KBM-7 (cell line): Measurements from ENCODE around the gene ENTREP3.

ENCODE experiments used
- DNase-seq: peaks from one replicate; pipeline ENCODE4 v3.0.0-alpha.2; 2015
- in situ Hi-C: fragments of 300-500 bp; cut with MboI; formaldehyde crosslinking; loops from 2 replicates; pipeline ENCODE4 v1.14.3; 2020; ENCODE audit warnings: low sequenced_read_pairs, low pct_unique_long_range_greater_than_20kb, mixed read lengths

The ENTREP3 gene

DNA sequence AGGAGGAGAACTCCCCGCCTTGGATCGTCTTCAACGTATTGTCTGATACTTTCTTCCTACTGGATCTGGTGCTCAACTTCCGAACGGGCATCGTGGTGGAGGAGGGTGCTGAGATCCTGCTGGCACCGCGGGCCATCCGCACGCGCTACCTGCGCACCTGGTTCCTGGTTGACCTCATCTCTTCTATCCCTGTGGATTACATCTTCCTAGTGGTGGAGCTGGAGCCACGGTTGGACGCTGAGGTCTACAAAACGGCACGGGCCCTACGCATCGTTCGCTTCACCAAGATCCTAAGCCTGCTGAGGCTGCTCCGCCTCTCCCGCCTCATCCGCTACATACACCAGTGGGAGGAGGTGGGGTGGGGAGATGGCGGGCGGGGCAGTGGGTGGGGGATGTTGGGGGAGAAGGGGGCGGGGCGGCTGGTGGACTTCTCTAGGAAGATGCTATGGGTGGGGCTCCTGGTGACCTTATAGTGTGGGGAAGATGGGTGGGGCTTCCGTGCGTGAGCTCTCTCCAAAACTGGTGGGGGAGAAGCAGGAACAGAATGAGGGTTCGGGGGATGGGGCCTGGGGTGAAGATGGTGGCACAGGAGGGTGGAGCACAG is 27.3 kb upstream of the ENTREP3 start:
- no peak for DNase-seq
- in situ Hi-C loops = no loop called here

DNA sequence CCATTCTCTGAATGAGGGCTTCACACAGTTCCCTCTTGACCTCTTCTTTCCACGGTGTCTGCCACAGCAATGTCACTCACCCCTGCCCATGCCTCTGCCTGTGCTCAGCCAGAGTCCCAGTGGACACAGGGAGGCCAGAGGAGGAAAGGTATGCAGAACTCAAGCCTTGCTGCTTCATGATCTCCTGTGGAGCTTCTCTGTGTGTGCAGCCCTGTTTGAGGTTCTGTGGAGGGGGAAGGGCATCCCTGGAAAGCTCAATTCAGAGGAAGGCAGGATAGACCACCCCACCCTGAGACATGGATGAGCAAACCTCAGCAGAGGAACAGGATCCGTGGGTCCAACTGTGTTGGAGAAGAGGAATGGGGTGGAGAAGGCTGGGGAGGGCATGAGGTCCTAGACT is 24.0 kb upstream of the ENTREP3 start:
- in situ Hi-C loops = no loop called here
- DNase-seq = no peak

DNA sequence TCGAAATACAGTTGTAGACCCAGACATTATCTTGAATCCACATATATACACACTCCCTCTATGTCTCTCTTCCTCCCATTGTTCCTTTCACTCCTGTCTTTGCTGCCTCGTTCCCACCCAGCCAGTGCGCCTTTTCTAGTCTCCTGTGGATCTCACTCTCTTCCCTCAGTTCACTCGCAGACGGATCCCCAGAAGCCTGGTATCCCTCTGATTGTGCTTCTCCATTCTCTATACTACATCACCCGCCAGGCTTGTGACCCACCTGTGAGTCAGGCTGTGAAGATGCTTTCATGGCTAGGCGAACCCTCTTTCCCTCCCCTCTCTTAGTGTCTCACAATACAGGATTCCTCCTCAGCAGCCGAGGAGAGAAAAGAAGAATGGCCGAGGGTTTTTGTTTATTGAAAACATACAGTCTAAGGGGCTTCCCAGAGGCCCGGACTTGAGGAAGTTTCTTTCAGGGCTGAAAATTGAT is 23.4 kb upstream of the ENTREP3 start:
- in situ Hi-C loops = no loop called here
- no peak for DNase-seq

DNA sequence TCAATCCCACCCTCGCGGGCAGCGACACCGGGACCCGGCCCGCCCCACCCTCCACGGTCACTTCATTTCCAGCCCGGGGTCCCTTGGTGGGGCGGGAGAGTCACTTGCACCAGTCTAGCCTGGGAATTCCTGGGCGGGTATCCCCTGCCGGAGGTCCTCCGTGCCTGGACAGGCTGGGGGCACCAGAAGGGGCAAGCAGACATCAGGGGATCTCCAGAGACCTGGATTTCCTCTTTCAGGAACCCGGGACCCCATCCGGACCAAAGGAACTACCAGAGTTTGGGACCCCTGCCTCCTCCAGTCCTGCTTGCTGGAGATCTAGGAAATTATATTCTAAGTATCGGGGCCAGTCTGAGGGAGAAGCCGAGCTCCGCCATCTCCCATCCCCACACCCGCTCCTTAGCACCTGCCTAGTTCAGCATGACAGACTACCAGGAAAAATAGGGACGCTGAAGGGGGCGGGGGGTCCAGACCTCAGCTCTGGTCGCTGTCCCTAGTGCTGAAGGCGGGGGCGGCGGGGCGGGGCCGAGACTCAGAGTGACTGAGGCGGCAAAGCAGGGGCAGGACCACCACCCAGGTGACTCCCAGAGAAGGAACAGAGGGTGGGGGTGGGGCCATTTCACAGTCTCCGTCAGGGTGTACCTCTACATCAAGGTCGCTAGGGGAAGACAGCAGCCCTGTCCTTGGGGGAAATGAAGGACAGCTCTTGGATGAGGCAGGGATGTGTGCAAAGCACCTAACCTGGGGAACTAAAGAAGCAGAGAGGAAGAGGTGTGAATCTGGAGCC is 22.8 kb upstream of the ENTREP3 start:
- in situ Hi-C loops = no loop called here
- DNase-seq = peak; percentile 67

DNA sequence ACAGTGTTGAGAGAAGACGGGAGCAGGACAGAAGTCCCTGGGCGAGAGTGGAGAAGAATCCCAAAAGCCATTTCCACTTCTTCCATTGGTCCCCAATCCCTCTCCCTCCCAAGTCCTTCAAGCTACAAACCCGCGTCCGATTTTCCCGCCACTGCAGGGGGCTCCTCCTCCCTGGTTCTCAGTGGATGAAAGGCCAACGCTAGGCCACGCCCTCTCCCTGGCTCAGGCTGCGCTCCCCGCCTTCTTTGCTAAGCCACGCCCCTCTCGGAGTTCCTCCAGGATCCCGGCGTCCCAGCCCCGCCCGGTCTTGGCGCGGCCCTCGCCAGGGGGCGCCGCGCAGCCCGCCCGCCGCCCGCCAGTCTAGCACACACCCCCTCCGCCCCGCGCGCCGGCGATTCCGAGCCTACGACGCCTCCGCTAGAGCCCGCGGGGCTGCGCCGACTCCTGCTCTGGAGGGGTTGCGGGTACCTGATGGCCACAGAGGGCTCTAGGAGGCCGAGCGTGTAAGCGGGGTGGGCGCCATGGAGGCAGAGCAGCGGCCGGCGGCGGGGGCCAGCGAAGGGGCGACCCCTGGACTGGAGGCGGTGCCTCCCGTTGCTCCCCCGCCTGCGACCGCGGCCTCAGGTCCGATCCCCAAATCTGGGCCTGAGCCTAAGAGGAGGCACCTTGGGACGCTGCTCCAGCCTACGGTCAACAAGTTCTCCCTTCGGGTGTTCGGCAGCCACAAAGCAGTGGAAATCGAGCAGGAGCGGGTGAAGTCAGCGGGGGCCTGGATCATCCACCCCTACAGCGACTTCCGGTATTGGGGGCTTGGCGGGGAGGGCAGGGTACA is 22.0 kb upstream of the ENTREP3 start, which contains the start of gene HCN3:
Gene HCN3 (plus strand): TSS at position 394 of the 832 bp plus-strand sequence. CDS start 128 bp downstream, at position 522.
- in situ Hi-C loops = no loop called here
- DNase-seq = peak; percentile 97

DNA sequence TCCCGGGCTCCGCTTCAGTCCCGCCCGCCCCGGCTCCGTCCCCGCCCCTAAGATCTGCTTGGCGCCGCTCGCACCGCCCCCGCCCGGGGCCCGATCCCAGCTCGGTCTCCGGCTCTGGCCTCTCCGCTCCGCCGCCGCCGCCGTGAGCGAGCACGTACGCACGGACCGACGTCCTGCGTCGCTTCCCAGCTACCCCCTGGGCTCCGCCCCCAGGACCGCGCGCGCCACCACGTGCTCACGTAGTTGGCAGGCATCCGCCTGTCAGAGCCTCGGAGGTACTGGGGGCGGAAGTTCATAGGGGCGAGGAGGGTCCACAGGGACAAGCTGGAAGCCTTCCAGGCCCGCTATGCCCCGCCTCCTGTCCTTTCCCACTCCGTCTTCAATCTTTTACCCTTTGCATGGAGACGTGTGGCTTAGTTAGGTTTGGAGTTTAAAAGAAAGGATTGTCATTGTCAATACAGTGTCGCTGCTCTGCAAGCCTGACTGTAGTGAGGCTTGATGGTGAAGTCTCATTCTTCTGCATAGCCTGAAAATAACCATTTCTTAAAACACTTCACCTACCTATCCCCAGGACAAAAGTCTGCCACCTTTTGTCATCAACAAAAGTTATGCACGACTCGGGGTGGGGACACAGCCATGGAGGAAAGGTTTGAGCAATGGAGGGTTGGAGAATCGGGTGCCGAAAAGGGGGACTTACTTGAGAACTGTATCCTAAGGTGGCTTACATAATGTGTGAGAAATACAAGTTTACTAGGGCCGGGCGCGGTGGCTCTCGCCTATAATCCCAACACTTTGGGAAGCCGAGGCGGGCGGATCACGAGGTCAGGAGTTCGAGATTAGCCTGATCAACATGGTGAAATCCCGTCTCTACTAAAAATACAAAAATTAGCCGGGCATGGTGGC is 18.3 kb upstream of the ENTREP3 start, which contains the start of gene CLK2:
Gene CLK2 (minus strand): TSS at position 162 of the 903 bp plus-strand sequence. CDS start 2,527 bp downstream, outside the sequence.
- DNase-seq = peak; percentile 97
- in situ Hi-C loops = no loop called here

DNA sequence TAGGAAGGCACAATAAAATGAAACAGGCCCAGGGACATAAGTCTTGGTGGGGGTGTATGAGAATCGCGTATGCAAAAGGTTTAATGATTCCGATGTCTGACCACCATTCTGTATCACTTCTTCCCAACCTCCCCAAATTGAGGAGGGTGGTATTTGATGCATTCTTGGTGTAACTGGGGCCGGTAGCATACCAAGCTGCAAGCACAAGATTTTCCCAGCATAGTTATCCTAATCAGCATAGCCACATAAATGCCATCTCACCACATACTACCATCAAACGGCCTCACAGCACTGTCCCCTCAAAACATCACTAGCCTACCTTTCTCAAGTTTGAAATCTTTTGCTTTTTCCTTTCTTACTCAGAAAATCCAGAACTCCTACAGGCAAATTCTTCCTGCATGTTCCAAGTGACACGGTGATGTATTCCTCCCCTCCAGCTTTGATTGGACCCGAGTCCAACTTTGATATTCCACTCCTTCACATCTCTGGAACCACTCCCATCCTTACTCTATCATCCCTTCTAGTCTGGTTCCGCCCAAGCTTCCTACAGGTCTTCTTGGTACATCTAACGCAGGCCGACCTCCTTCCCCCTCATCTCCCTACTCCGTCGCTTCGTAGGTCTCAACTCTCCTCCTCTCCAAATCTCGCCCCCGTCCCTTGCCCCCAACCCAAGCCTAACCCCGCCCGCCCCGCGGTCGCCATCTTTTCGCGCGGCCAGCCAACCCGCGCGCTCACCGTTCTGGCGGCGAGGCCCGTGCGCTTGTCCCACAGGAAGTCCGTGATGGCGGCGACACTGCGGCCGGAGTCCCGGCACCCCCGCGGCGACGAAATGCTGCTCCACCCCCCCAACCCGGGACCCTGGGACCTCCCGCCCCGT is 17.4 kb upstream of the ENTREP3 start:
- in situ Hi-C loops = no loop called here

DNA sequence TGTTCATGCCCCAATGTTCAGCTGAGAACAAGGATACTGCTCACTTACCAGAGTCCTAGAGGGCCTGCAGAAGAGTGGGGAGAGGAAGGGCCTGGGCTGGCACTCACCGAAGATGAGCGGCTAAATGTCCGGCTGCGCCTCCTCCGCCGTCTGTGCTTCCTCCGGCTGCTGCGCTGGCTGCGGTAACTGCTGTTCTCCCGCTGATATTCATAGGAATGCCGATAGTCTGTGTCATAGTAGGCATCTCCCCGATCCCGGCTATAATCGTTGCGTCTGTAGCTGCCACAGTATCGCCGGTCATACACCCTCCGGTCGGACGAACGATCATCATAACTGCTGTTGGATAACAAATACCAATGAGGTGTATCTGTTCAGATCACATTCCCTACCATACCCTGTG is 14.1 kb upstream of the ENTREP3 start:
- in situ Hi-C loops = no loop called here

More for the DNA sequence above, 17.4 kb upstream of the ENTREP3 start:
- peak; percentile 39 for DNase-seq

DNA sequence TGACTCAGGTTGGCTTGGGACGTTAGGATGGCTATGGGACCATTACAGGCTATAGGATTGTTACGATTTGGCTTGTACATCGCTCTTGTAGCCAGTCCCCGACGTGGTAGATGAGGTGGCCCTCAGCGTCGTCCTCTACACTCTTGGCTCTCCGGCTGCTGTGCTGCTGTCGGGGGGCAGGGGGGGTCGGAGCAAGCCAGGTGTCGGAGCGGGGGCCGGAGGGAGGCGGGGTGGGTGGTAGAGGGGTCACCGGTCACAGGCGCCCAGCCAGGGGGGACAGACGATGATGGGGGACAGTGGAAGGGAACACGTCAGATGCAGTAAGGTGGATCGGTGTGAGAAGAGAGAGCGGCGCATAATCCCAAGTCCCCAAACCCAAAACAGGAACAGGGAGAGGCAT is 13.3 kb upstream of the ENTREP3 start:
- no peak for DNase-seq
- in situ Hi-C loops = no loop called here

More for the DNA sequence above, 14.1 kb upstream of the ENTREP3 start:
- no peak for DNase-seq

DNA sequence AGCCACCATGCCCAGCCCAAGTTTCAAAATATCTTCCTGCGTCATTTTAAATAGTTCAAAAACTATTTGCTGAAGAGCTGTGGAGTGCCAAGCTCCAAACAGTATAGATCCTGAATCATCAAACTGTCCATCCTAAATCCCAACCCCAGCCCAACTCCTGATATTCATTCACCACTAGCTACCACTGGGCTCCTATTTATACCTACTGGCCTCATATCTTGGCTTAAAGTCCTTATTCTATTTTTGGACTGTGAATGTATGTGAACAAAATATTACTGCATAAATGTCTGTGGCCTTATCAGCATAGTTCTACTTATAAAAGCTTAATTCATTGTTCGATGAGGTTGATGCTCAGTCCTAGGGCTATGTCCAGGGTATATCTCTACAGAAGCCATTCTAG is 12.1 kb upstream of the ENTREP3 start:
- no peak for DNase-seq
- in situ Hi-C loops = no loop called here

DNA sequence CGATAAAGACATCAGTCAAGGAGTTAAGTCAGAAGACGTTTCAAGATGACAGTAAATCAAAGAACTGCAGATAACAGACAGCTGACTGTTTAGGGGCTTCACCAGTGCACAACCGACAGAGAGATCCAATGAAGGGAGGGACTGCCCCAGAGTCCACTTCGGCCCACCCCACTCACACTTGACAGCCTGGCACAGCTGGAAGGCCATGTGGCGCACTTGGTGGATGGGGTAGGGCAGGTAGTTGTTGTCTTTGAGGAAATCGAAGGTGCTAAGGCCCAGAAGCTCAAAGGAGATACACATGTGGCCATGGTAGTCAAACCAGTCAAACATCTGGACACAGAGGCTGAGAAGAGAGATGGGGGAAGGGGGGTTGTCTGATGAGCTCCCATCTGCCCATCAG is 11.3 kb upstream of the ENTREP3 start:
- in situ Hi-C loops = no loop called here
- DNase-seq = no peak

DNA sequence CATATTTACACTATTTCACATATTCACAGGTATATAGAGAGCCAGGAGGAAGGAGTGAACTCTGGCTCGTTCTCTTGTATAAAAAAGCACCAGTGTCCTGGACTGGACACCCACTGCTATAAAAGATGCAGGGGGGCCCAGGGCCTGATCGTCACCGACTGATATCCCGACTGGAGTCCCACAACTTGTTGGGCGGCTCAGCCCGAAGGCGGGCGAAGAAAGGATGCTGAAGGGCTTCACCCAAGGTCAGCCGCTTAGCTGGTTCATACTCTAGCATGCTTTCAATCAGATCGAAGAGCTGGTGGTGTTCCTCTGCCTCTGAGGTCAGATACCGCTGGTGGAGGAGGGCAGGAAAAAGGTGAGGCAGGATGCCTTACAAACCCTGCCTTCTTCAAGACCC is 7.8 kb upstream of the ENTREP3 start:
- no peak for DNase-seq
- in situ Hi-C loops = no loop called here

DNA sequence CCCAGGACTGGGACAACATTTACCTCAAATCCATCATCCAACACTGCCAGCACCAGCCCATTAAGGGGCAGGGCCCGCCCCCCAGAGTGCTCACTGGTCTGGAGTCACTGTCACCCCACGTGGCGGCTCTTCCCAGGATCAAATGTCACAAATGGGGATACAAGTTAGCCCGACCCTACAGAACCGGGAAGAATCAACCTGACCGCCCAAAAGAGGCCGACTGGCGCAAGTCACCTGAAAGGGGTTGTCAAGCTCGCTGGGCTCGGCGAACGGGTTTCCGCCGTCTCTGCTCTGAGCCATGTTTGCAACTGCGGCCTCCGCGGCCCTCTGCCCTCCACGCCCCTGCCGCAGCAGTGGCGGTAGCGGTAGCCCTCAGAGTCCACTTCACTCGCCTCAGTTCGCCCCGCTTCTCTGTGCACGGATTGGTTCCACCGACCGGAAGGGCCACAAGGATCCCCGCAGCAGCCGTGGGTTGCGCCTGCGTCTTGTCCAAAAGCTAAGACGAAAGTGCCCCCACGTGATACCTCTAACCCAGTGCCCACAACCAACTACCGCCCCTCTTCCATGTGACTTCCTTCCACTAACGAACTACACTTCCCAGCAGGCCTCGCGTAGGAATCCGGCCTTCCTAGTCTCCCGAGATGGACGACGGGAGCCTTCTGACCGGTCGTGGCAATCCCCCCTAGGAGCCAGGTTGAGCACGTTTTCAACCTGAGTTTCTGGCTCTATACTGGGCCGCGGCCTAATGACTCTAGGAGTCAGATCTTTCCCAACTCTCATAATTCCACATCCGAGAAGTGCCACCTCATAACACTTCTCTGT is 6.8 kb upstream of the ENTREP3 start, which contains the start of gene SCAMP3:
Gene SCAMP3 (minus strand): TSS at position 509 of the 822 bp plus-strand sequence. CDS start 209 bp downstream, at position 300.
- in situ Hi-C loops = no loop called here
- DNase-seq = peak; percentile 97

DNA sequence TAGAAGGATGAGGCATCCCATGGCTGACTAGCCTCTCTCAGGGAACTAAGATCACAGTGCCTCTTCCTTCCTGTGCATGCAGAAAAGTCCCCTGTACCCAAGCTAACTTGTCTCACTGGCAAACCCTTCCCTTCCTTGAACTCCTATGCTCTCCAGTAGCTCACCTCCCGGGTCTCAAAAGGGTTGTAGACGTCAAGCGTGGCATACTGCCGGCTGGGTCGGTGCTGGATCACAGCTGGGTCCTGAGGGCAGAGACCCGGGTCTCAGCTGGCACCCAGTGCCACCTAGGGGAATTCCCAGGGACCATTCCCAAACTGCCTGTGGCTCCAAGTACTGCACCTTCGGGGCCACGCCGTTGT is 6.2 kb upstream of the ENTREP3 start:
- in situ Hi-C loops = no loop called here
- peak; percentile 48 for DNase-seq

DNA sequence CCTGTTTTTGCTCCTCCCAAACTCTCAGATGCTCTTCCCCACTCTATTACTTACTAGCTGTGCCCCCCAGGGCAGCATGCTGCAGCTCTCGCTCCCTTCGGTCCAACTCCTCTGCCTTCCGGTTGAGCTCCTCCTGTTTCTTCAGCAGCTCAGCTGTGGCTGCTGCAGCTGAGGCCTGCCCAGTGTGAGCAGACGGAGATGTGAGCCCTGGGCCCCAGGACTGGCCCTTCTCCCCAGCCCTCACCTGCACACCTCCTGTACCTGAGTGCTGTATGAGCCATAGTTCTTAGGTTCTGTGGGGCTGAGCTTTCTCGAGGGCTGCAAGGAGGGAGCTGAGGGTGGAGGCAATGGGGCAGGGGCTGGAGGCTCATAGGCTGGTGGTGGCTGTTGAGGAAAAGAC is 5.0 kb upstream of the ENTREP3 start:
- in situ Hi-C loops = no loop called here
- DNase-seq = no peak

DNA sequence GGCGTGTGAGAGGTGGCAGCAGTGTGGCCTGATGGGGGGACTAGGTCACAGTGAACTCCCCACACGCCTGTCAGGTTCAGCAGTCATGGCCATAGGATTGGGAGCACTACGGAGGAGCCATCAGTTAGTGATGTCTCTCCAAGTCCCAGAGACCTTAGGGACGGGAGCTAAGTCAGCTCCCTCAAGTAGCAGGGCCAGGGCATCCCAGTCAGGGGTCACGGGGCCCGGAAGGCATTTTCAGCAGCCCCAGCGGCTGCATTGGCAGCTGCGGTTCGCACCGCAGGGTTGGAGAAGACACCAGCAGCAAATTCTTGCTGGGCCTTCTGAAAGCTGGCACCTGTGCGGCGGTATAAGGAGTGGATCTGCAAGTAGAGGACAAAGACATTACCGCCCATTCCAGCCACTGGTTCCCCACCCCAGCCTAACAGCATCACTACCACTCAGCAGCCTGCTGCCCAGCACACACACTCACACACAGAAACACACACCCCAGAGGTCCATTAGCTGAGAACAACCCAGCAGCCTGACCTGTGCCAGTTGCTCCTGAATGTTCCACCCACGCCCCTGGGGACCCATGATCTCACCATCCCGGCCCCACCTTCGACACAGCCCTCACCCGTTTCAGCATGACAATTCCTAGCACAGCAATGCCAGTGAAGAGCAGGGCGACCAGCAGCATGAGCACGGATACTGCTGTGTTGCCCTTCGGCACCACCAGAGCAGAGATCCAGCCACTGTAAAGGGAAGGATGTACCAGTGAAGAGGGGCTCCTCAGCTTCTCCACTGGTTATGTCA is 972 bp upstream of the ENTREP3 start:
- no peak for DNase-seq
- in situ Hi-C loops = no loop called here
